GM23248 (cell line): ENCODE data around the gene TLE5.

Source experiments
- EZH2 ChIP-seq: fragments of 200-600 bp; sonication (generic); IDR thresholded peaks from 2 replicates; pipeline ENCODE4 v1.6.1; 2018; ENCODE audit warnings: antibody characterized with exemption, mild to moderate bottlenecking; ENCODE audit not compliant: insufficient read depth, poor library complexity, severe bottlenecking
- EZH2phosphoT487 ChIP-seq: fragments of 200-600 bp; sonication (generic); IDR thresholded peaks from 2 replicates; pipeline ENCODE4 v1.6.1; 2018; ENCODE audit warnings: antibody characterized with exemption, moderate library complexity, mild to moderate bottlenecking, low read depth; ENCODE audit not compliant: insufficient read depth

GRCh38 chr19:3046698-3047495, 15.4 kb downstream of the TLE5 start:
- TF ChIP-seq EZH2phosphoT487: no peak
- no peak for TF ChIP-seq EZH2
